Measurements from ENCODE around the gene OR14I1.
A peak's percentile ranks its signal among the peaks of the same experiment; 100 is the strongest.
"Not testable (repeated sequence)": the region's sequence is repeated elsewhere in the genome, so short reads cannot be mapped to it uniquely, and the experiment has no call there.

Gene OR14I1

GRCh38 chr1:248663453-248664328, 38.9 kb downstream of the OR14I1 start:
- H3K27ac ChIP-seq (replicated peaks); H3K4me3 ChIP-seq (replicated peaks; ENCODE audit: insufficient read depth, low read length); H3K27me3 ChIP-seq (ENCODE audit: insufficient read depth, poor library complexity, severe bottlenecking): not testable (repeated sequence)
- TF ChIP-seq SPI1 (IDR thresholded peaks at IDR 0.05; ENCODE audit: borderline replicate concordance, low read depth), result peak; percentile 85
- peak in 1 of 2 experiments; percentile 12 for DNase-seq (ENCODE audit: low read depth in 1 of 2, low spot score in 1 of 2)

- not testable (repeated sequence) for H3K4me3 ChIP-seq (replicated peaks; ENCODE audit: insufficient read depth, low read length); H3K27ac ChIP-seq (replicated peaks); H3K27me3 ChIP-seq (ENCODE audit: insufficient read depth, poor library complexity, severe bottlenecking); DNase-seq (ENCODE audit: low read depth in 1 of 2, low spot score in 1 of 2)
Measured at GRCh38 chr1:248656797-248657196, 45.8 kb downstream of the OR14I1 start.

DNA sequence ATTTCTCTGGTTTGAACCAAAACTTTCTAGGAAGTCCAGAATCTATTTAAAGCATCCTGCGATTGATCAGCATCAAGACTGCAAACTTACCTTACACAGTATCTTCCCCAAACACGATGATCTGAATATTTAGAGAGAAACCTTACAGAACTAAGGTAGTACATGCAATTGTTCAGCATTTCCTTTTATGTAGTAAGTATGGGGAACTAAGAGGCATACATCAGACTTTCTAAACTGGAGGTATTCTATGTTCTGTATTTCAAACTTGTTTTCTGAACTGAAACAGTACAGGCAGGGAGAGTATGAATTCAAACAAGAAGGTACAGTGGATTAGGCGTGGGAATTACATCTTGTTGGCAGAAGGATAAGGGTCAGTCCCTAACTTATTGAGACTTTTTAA, 47.2 kb downstream of the OR14I1 start, which contains the start of gene OR2T27:
Gene OR2T27 (minus strand): TSS at position 175 of the 400 bp plus-strand sequence. CDS start 4,644 bp downstream, outside the sequence.
- not testable (repeated sequence) for H3K4me3 ChIP-seq (replicated peaks; ENCODE audit: insufficient read depth, low read length); H3K27ac ChIP-seq (replicated peaks); H3K27me3 ChIP-seq (ENCODE audit: insufficient read depth, poor library complexity, severe bottlenecking); DNase-seq (ENCODE audit: low read depth in 1 of 2, low spot score in 1 of 2)
